ENCODE data around the gene SHROOM4. TPM values are rescaled to one million over a fixed set of nuclear protein-coding genes. Genes with fewer than 3 reads are reported as not detected.

Gene SHROOM4
- total and polyA plus RNA-seq, 4 donors = 10.9 to 15.5 (median 12.5) TPM

- 38% methylated on average over 1 of the region's 1 CpG for WGBS (ENCODE audit: insufficient coverage)
- Histone ChIP-seq H3K27ac (ENCODE audit: low read depth, low read length) (no peak overlapping the region), H3K36me3 (ENCODE audit: control insufficient read depth, insufficient read depth, low read length) (no peaks in the 10 kb centered on the region), H3K27me3 (ENCODE audit: control insufficient read depth, insufficient read depth, low read length) (peaks cover 2% of the 10 kb centered on the region), H3K4me1 (ENCODE audit: control insufficient read depth, insufficient read depth, low read length) (no peaks in the 10 kb centered on the region), H3K4me3 (ENCODE audit: low read depth, low read length) (no peak overlapping the region), H3K9me3 (ENCODE audit: control insufficient read depth, insufficient read depth, low read length) (no peaks in the 10 kb centered on the region)
- DNase-seq (ENCODE audit: low read depth in 4 of 6, low spot score in 6 of 6) = no peak
These were observed 92.1 kb downstream of the SHROOM4 start for GRCh38 chrX:50721764-50722521.

- no CpG with 5 or more reads among the region's 2 CpGs for WGBS (ENCODE audit: insufficient coverage)
- Histone ChIP-seq H3K36me3 (ENCODE audit: control insufficient read depth, insufficient read depth, low read length) (no peaks in the 10 kb centered on the region), H3K4me3 (ENCODE audit: low read depth, low read length) (no peak overlapping the region), H3K27me3 (ENCODE audit: control insufficient read depth, insufficient read depth, low read length) (peaks cover 2% of the 10 kb centered on the region), H3K4me1 (ENCODE audit: control insufficient read depth, insufficient read depth, low read length) (no peaks in the 10 kb centered on the region), H3K9me3 (ENCODE audit: control insufficient read depth, insufficient read depth, low read length) (no peaks in the 10 kb centered on the region), H3K27ac (ENCODE audit: low read depth, low read length) (no peak overlapping the region)
- DNase-seq (ENCODE audit: low read depth in 4 of 6, low spot score in 6 of 6) = no peak
These were observed 94.4 kb downstream of the SHROOM4 start for GRCh38 chrX:50719614-50720013.

- Histone ChIP-seq H3K27me3 (ENCODE audit: control insufficient read depth, insufficient read depth, low read length) (peaks cover 2% of the 10 kb centered on the region), H3K36me3 (ENCODE audit: control insufficient read depth, insufficient read depth, low read length) (no peaks in the 10 kb centered on the region), H3K9me3 (ENCODE audit: control insufficient read depth, insufficient read depth, low read length) (no peaks in the 10 kb centered on the region), H3K4me1 (ENCODE audit: control insufficient read depth, insufficient read depth, low read length) (no peaks in the 10 kb centered on the region), H3K27ac (ENCODE audit: low read depth, low read length) (no peak overlapping the region), H3K4me3 (ENCODE audit: low read depth, low read length) (no peak overlapping the region)
- no CpG with 5 or more reads among the region's 1 CpG for WGBS (ENCODE audit: insufficient coverage)
- no peak for DNase-seq (ENCODE audit: low read depth in 4 of 6, low spot score in 6 of 6)
These were observed 95.2 kb downstream of the SHROOM4 start for GRCh38 chrX:50718776-50719175.

- Histone ChIP-seq H3K27ac (ENCODE audit: low read depth, low read length) (no peak overlapping the region), H3K4me3 (ENCODE audit: low read depth, low read length) (no peak overlapping the region), H3K4me1 (ENCODE audit: control insufficient read depth, insufficient read depth, low read length) (no peaks in the 10 kb centered on the region), H3K36me3 (ENCODE audit: control insufficient read depth, insufficient read depth, low read length) (no peaks in the 10 kb centered on the region), H3K27me3 (ENCODE audit: control insufficient read depth, insufficient read depth, low read length) (peaks cover 7% of the 10 kb centered on the region), H3K9me3 (ENCODE audit: control insufficient read depth, insufficient read depth, low read length) (no peaks in the 10 kb centered on the region)
- DNase-seq (ENCODE audit: low read depth in 4 of 6, low spot score in 6 of 6) = no peak
- WGBS (ENCODE audit: insufficient coverage) = 100% methylated on average over 2 of the region's 4 CpGs
These were observed 97.3 kb downstream of the SHROOM4 start for GRCh38 chrX:50716706-50717105.

- Histone ChIP-seq H3K9me3 (ENCODE audit: control insufficient read depth, insufficient read depth, low read length) (no peaks in the 10 kb centered on the region), H3K4me1 (ENCODE audit: control insufficient read depth, insufficient read depth, low read length) (peaks cover 3% of the 10 kb centered on the region), H3K27ac (ENCODE audit: low read depth, low read length) (no peak overlapping the region), H3K4me3 (ENCODE audit: low read depth, low read length) (no peak overlapping the region), H3K27me3 (ENCODE audit: control insufficient read depth, insufficient read depth, low read length) (peaks cover 11% of the 10 kb centered on the region), H3K36me3 (ENCODE audit: control insufficient read depth, insufficient read depth, low read length) (no peaks in the 10 kb centered on the region)
- DNase-seq (ENCODE audit: low read depth in 4 of 6, low spot score in 6 of 6) = no peak
- WGBS (ENCODE audit: insufficient coverage) = 60% methylated on average over 5 of the region's 6 CpGs
These were observed 101.2 kb downstream of the SHROOM4 start for GRCh38 chrX:50712777-50713176.

GRCh38 chrX:50711907-50712306, 102.1 kb downstream of the SHROOM4 start:
- H3K27ac ChIP-seq (ENCODE audit: low read depth, low read length) = no peak overlapping the region
- H3K36me3 ChIP-seq (ENCODE audit: control insufficient read depth, insufficient read depth, low read length) = no peaks in the 10 kb centered on the region
- peaks cover 4% of the 10 kb centered on the region for H3K4me1 ChIP-seq (ENCODE audit: control insufficient read depth, insufficient read depth, low read length)
- no CpG with 5 or more reads among the region's 1 CpG for WGBS (ENCODE audit: insufficient coverage)
- peaks cover 11% of the 10 kb centered on the region for H3K27me3 ChIP-seq (ENCODE audit: control insufficient read depth, insufficient read depth, low read length)
- no peak overlapping the region for H3K4me3 ChIP-seq (ENCODE audit: low read depth, low read length)
- DNase-seq (ENCODE audit: low read depth in 4 of 6, low spot score in 6 of 6) = no peak
- H3K9me3 ChIP-seq (ENCODE audit: control insufficient read depth, insufficient read depth, low read length) = no peaks in the 10 kb centered on the region

GRCh38 chrX:50707955-50708699, 105.9 kb downstream of the SHROOM4 start:
- WGBS (ENCODE audit: insufficient coverage) = 38% methylated on average over 4 of the region's 8 CpGs
- H3K27me3 ChIP-seq (ENCODE audit: control insufficient read depth, insufficient read depth, low read length) = peaks cover 13% of the 10 kb centered on the region

GRCh38 chrX:50707405-50707804, 106.6 kb downstream of the SHROOM4 start:
- peak in 1 of 6 donors; percentile 68 for DNase-seq (ENCODE audit: low read depth in 4 of 6, low spot score in 6 of 6)
- H3K27ac ChIP-seq (ENCODE audit: low read depth, low read length) = no peak overlapping the region
- no peaks in the 10 kb centered on the region for H3K36me3 ChIP-seq (ENCODE audit: control insufficient read depth, insufficient read depth, low read length)
- WGBS (ENCODE audit: insufficient coverage) = no CpG with 5 or more reads among the region's 2 CpGs
- H3K4me3 ChIP-seq (ENCODE audit: low read depth, low read length) = no peak overlapping the region
- H3K27me3 ChIP-seq (ENCODE audit: control insufficient read depth, insufficient read depth, low read length) = peaks cover 9% of the 10 kb centered on the region
- H3K9me3 ChIP-seq (ENCODE audit: control insufficient read depth, insufficient read depth, low read length) = no peaks in the 10 kb centered on the region
- H3K4me1 ChIP-seq (ENCODE audit: control insufficient read depth, insufficient read depth, low read length) = peaks cover 4% of the 10 kb centered on the region

More at GRCh38 chrX:50707955-50708699, 105.9 kb downstream of the SHROOM4 start:
- no peak overlapping the region for H3K4me3 ChIP-seq (ENCODE audit: low read depth, low read length)
- H3K27ac ChIP-seq (ENCODE audit: low read depth, low read length) = no peak overlapping the region
- peaks cover 4% of the 10 kb centered on the region for H3K4me1 ChIP-seq (ENCODE audit: control insufficient read depth, insufficient read depth, low read length)
- no peaks in the 10 kb centered on the region for H3K9me3 ChIP-seq (ENCODE audit: control insufficient read depth, insufficient read depth, low read length)
- H3K36me3 ChIP-seq (ENCODE audit: control insufficient read depth, insufficient read depth, low read length) = no peaks in the 10 kb centered on the region
- peak in 1 of 6 donors; percentile 40 for DNase-seq (ENCODE audit: low read depth in 4 of 6, low spot score in 6 of 6)

- H3K27me3 ChIP-seq (ENCODE audit: control insufficient read depth, insufficient read depth, low read length) = peaks cover 16% of the 10 kb centered on the region
- H3K4me1 ChIP-seq (ENCODE audit: control insufficient read depth, insufficient read depth, low read length) = peaks cover 4% of the 10 kb centered on the region
- no peaks in the 10 kb centered on the region for H3K36me3 ChIP-seq (ENCODE audit: control insufficient read depth, insufficient read depth, low read length)
- H3K4me3 ChIP-seq (ENCODE audit: low read depth, low read length) = no peak overlapping the region
- DNase-seq (ENCODE audit: low read depth in 4 of 6, low spot score in 6 of 6) = no peak
- no peaks in the 10 kb centered on the region for H3K9me3 ChIP-seq (ENCODE audit: control insufficient read depth, insufficient read depth, low read length)
- 47% methylated on average over 2 of the region's 3 CpGs for WGBS (ENCODE audit: insufficient coverage)
- H3K27ac ChIP-seq (ENCODE audit: low read depth, low read length) = no peak overlapping the region
These were observed 109.0 kb downstream of the SHROOM4 start for GRCh38 chrX:50705042-50705441.
